GM12878 (cell line): ENCODE results near the gene ITGA8. TPM values are rescaled to one million over a fixed set of nuclear protein-coding genes. Genes with fewer than 3 reads are reported as not detected.

Experiments
- ATAC-seq: fragments of 200-7000 bp; cut with Tn5 transposase; 3 replicates; pipeline ENCODE4 v1.9.1; 2020; ENCODE audit warnings: mild to moderate bottlenecking, moderate library complexity
- BruUV-seq: library from RNA; stranded (reverse); fragments of 400-500 nt; replicated peaks from 2 replicates; lab custom pipeline; 2021; lab: Mats Ljungman, UMichigan
- CTCF ChIA-PET: fragments of 300-600 bp; sonication (Branson Sonifier 250); formaldehyde crosslinking; extraction: SDS; loops from one replicate; lab custom pipeline; 2021; ENCODE audit warnings: inconsistent platforms; lab: Yijun Ruan, JAX
- POLR2A ChIA-PET: fragments of 350-600 bp; formaldehyde crosslinking; extraction: SDS; loops from one replicate; lab custom pipeline; 2021; ENCODE audit warnings: inconsistent platforms; lab: Charles Lee
- RAD21 ChIA-PET: fragments of 300-600 bp; sonication (Branson Sonifier 250); formaldehyde crosslinking; loops from one replicate; lab custom pipeline; 2023; ENCODE audit warnings: antibody characterized with exemption; ENCODE audit not compliant: unreplicated experiment; lab: Charles Lee
- SMC1A ChIA-PET: fragments of 300-600 bp; sonication (Branson Sonifier 250); formaldehyde crosslinking; loops from one replicate; lab custom pipeline; 2023; ENCODE audit not compliant: unreplicated experiment, uncharacterized antibody; lab: Charles Lee
- DNase-seq: peaks from one replicate; pipeline ENCODE4 v3.0.0-alpha.2; 2011; ENCODE audit warnings: low read depth, low spot score
- FAIRE-seq: peaks from 3 replicates; lab custom pipeline; 2011; peaks lifted over from hg19 to GRCh38; lab: Jason Lieb, UNC
- H2AFZ ChIP-seq: 2 replicates; pipeline ENCODE4 v1.6.0; 2011; ENCODE audit warnings: low read depth, low read length, control low read depth; ENCODE audit not compliant: control insufficient read depth
- H3K27ac ChIP-seq: 2 replicates; pipeline ENCODE4 v1.5.1; 2011; ENCODE audit warnings: control low read depth; ENCODE audit not compliant: control insufficient read depth, insufficient read depth
- H3K27me3 ChIP-seq, 2 experiments: replicated peaks in 1 of 2; 2 replicates each; pipeline versions ENCODE4 v1.6.0 to v1.6.1; 2011; ENCODE audit warnings: low read length in 1 of 2; ENCODE audit not compliant: control insufficient read depth in 2 of 2, insufficient read depth in 2 of 2
- H3K36me3 ChIP-seq, 2 experiments: 2 replicates each; pipeline ENCODE4 v1.5.1; 2011; ENCODE audit warnings: low read length in 1 of 2; ENCODE audit not compliant: control insufficient read depth in 2 of 2, insufficient read depth in 2 of 2
- H3K4me1 ChIP-seq: 2 replicates; pipeline ENCODE4 v1.6.1; 2011; ENCODE audit warnings: mild to moderate bottlenecking, low read length, moderate library complexity, mixed read lengths; ENCODE audit not compliant: control insufficient read depth, insufficient read depth
- H3K4me2 ChIP-seq: 2 replicates; pipeline ENCODE4 v1.6.0; 2011; ENCODE audit warnings: control low read depth; ENCODE audit not compliant: control insufficient read depth, insufficient read depth
- H3K4me3 ChIP-seq: fragments of 200-600 bp; sonication (generic); 2 replicates; pipeline ENCODE4 v1.5.1; 2016
- H3K79me2 ChIP-seq: 2 replicates; pipeline ENCODE4 v1.6.0; 2011; ENCODE audit warnings: low read length; ENCODE audit not compliant: control insufficient read depth, insufficient read depth
- H3K9ac ChIP-seq: 2 replicates; pipeline ENCODE4 v1.8.0; 2011; ENCODE audit warnings: low read length, control low read depth, mixed read lengths; ENCODE audit not compliant: control insufficient read depth, insufficient read depth
- H3K9me3 ChIP-seq: replicated peaks from 3 replicates; pipeline ENCODE4 v1.5.1; 2011; ENCODE audit warnings: mild to moderate bottlenecking, low read length; ENCODE audit not compliant: control insufficient read depth, insufficient read depth
- H4K20me1 ChIP-seq: 2 replicates; pipeline ENCODE4 v1.6.0; 2011; ENCODE audit not compliant: control insufficient read depth, insufficient read depth
- RAD21 ChIP-seq: IDR thresholded peaks from 2 replicates; pipeline ENCODE4 v1.6.1; 2011; ENCODE audit warnings: mild to moderate bottlenecking, low read depth, low read length, moderate library complexity; ENCODE audit not compliant: insufficient read depth
- SMC3 ChIP-seq: IDR thresholded peaks from 2 replicates; pipeline ENCODE4 v1.6.1; 2011; ENCODE audit warnings: low read length, improper control_type of control experiment, borderline replicate concordance
- SREBF2 ChIP-seq: IDR thresholded peaks from 2 replicates; pipeline ENCODE4 v1.6.1; 2012; ENCODE audit warnings: mild to moderate bottlenecking, low read length
- WGBS: methylation state at CpG from one replicate; pipeline ENCODE4 v1.1.6; 2016; ENCODE audit warnings: low lambda C conversion rate; ENCODE audit not compliant: insufficient replicate concordance, insufficient coverage; ENCODE audit errors: missing lambda C conversion rate; 5-methylcytosine and 5-hydroxymethylcytosine counted together
- in situ Hi-C: fragments of 300-500 bp; cut with MboI; formaldehyde crosslinking; loops from 9 replicates; pipeline ENCODE4 v1.14.3; 2018; ENCODE audit warnings: mixed read lengths
- intact Hi-C: fragments of 100-400 bp; cut with micrococcal nuclease; formaldehyde crosslinking; loops from one replicate; pipeline ENCODE4 v1.14.2; 2022; ENCODE audit not compliant: unreplicated experiment
- polyA plus RNA-seq, 11 experiments: library from polyadenylated mRNA; depleted of rRNA in 4 of 11; unstranded in 6 of 11; stranded (reverse) in 5 of 11; fragments of >200 nt; fragmentation: Nextera tagmentation in 4 of 11; fragmentation: Illumina TruSeq in 1 of 11; extraction: Ambion mirVana in 4 of 11; extraction: Trizol in 1 of 11; gene quantifications; 1 replicate in 1 of 11; 2 replicates in 10 of 11; pipeline versions ENCODE4 v1.2.1 to v1.2.3, GENCODE V29; 2011 to 2016; ENCODE audit warnings: inconsistent platforms in 2 of 11, missing spikeins in 2 of 11, low read depth in 1 of 11
- total RNA-seq, 4 experiments: library from RNA; depleted of rRNA in 3 of 4; stranded (reverse); fragments of >200 nt in 3 of 4; fragmentation: Illumina TruSeq in 1 of 4; extraction: Trizol in 1 of 4; gene quantifications; 2 replicates each; pipeline versions ENCODE4 v1.2.1 to v1.2.3, GENCODE V29; 2013 to 2021
- TF ChIP-seq, protein P1 (sequence below), 3 experiments: IDR thresholded peaks in 2 of 3; conservative IDR thresholded peaks in 1 of 3; 2 replicates each; pipeline ENCODE4 v1.5.1; 2011; ENCODE audit warnings: low read depth in 3 of 3, low read length in 3 of 3, mild to moderate bottlenecking in 3 of 3, control low read depth in 2 of 3, moderate library complexity in 2 of 3, inconsistent platforms in 1 of 3, mixed read lengths in 1 of 3; ENCODE audit not compliant: control insufficient read depth in 2 of 3, insufficient read depth in 1 of 3; ENCODE audit errors: extremely low read depth in 1 of 3

ITGA8 gene
- total and polyA plus RNA-seq, 10 of the 15 experiments (the other 5 are each of a cell fraction or from before 2014, with no cell fraction given): 0.03 TPM; not detected in 9

DNA sequence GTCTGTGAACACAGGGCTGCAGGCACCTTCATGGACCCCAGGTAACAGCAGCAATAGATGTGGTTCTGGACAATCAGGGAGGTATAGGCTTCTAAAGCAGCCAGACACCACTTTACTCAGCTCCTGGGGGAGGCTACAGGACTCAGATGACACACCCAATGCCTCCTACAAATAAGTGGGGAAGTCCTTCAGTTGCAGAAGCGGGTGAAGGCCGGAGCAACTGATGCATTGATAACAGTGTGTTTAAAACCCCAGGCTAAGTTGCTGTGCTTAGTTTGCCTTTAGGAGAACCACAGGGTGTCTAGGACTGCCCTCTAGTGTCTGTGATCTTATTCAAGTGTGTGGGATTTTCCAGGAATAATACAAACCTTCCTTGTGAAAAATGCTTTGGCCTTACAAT lies 5.9 kb upstream of the ITGA8 start:
- H3K4me1 ChIP-seq: no peaks in the 10 kb centered on the region
- no peaks in the 10 kb centered on the region for H3K79me2 ChIP-seq
- no peak for DNase-seq
- H3K27ac ChIP-seq: no peak overlapping the region
- SMC1A ChIA-PET: no interaction called here
- no peaks in the 10 kb centered on the region; a peak in 1 of 4 replicates for H3K27me3 ChIP-seq
- no peaks in the 10 kb centered on the region for H3K36me3 ChIP-seq
- no peak overlapping the region for H2AFZ ChIP-seq
- TF ChIP-seq SREBF2 (no peak), SMC3 (peak; percentile 43; the same call in 1 of the 2 replicates), RAD21 (peak; percentile 68)
- TF ChIP-seq, protein P1, sequence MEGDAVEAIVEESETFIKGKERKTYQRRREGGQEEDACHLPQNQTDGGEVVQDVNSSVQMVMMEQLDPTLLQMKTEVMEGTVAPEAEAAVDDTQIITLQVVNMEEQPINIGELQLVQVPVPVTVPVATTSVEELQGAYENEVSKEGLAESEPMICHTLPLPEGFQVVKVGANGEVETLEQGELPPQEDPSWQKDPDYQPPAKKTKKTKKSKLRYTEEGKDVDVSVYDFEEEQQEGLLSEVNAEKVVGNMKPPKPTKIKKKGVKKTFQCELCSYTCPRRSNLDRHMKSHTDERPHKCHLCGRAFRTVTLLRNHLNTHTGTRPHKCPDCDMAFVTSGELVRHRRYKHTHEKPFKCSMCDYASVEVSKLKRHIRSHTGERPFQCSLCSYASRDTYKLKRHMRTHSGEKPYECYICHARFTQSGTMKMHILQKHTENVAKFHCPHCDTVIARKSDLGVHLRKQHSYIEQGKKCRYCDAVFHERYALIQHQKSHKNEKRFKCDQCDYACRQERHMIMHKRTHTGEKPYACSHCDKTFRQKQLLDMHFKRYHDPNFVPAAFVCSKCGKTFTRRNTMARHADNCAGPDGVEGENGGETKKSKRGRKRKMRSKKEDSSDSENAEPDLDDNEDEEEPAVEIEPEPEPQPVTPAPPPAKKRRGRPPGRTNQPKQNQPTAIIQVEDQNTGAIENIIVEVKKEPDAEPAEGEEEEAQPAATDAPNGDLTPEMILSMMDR (IDR thresholded peaks at IDR 0.05 in 2 of 3, conservative IDR thresholded peaks at IDR 0.05 in 1 of 3; ENCODE audit: control insufficient read depth in 2 of 3, extremely low read depth in 1 of 3, insufficient read depth in 1 of 3, low read depth in 3 of 3, low read length in 3 of 3): peak; percentile 40 to 61 (median 44); a peak in 4 of 6 replicates
- TF ChIP-seq, all 136 proteins: peak for 3
- no peak overlapping the region for H3K4me3 ChIP-seq
- in situ Hi-C loops (loop anchor here (5.0 kb wide), 1 partner anchor 293 kb away; no protein-coding TSS in a partner anchor), intact Hi-C loops (loop anchor here (5.0 kb wide), 1 partner anchor 133 kb away; no protein-coding TSS in a partner anchor)
- no peak overlapping the region for H3K9ac ChIP-seq
- ATAC-seq (peak; percentile 54; the same call in 2 of the 3 replicates), FAIRE-seq (no peak)
- H4K20me1 ChIP-seq: no peaks in the 10 kb centered on the region
- CTCF ChIA-PET: interaction anchor here (0.6 to 1.7 kb wide), 5 partner anchors 10 to 297 kb away, joined by 3 to 6 read pairs (median 4); no protein-coding TSS in a partner anchor
- RAD21 ChIA-PET: no interaction called here
- H3K9me3 ChIP-seq: no peaks in the 10 kb centered on the region
- WGBS: 0% methylated on average over 2 of the region's 2 CpGs
- no peak overlapping the region for H3K4me2 ChIP-seq
- POLR2A ChIA-PET: no interaction called here
- BruUV-seq: no TSS peak
